ENCODE measurements around the gene TSPAN32.

The TSPAN32 gene

GRCh38 chr11:2311353-2312133, 9.7 kb downstream of the TSPAN32 start:
- no peak overlapping the region for H3K4me3 ChIP-seq (ENCODE audit: low read length)
- H2BK120ac ChIP-seq (ENCODE audit: low read depth, low read length), result no peak overlapping the region
- H4K5ac ChIP-seq (ENCODE audit: low read length), result no peak overlapping the region
- H3K23ac ChIP-seq (ENCODE audit: low read length), result no peak overlapping the region
- no peaks in the 10 kb centered on the region for H3K79me2 ChIP-seq (ENCODE audit: control insufficient read depth, insufficient read depth, low read length)
- WGBS (ENCODE audit: extremely low coverage, insufficient coverage, low lambda C conversion rate), result no CpG with 5 or more reads among the region's 21 CpGs
- no peak overlapping the region for H4K8ac ChIP-seq (ENCODE audit: low read depth, low read length)
- H3K79me1 ChIP-seq (ENCODE audit: low read length), result no peaks in the 10 kb centered on the region
- H2AK5ac ChIP-seq (ENCODE audit: low read length), result no peak overlapping the region
- no peak overlapping the region for H3K4ac ChIP-seq (ENCODE audit: low read depth, low read length)
- H3K4me1 ChIP-seq (ENCODE audit: control insufficient read depth, low read depth, low read length), result no peaks in the 10 kb centered on the region
- H3K56ac ChIP-seq (ENCODE audit: low read length), result no peak overlapping the region
- H3K27ac ChIP-seq (ENCODE audit: low read depth, low read length), result no peak overlapping the region
- DNase-seq, result no peak
- no peak overlapping the region for H3K18ac ChIP-seq (ENCODE audit: low read length)
- H3K9ac ChIP-seq (ENCODE audit: low read length), result no peak overlapping the region
- H3K4me2 ChIP-seq (ENCODE audit: low read length), result no peak overlapping the region
- H2BK15ac ChIP-seq (replicated peaks; ENCODE audit: low read depth), result no peak overlapping the region
- H3K27me3 ChIP-seq (ENCODE audit: insufficient read depth, low read length, poor library complexity), result no peaks in the 10 kb centered on the region
- no peaks in the 10 kb centered on the region for H3K36me3 ChIP-seq (ENCODE audit: control insufficient read depth, insufficient read depth, low read length)
- H2BK5ac ChIP-seq (ENCODE audit: low read length), result no peak overlapping the region

DNA sequence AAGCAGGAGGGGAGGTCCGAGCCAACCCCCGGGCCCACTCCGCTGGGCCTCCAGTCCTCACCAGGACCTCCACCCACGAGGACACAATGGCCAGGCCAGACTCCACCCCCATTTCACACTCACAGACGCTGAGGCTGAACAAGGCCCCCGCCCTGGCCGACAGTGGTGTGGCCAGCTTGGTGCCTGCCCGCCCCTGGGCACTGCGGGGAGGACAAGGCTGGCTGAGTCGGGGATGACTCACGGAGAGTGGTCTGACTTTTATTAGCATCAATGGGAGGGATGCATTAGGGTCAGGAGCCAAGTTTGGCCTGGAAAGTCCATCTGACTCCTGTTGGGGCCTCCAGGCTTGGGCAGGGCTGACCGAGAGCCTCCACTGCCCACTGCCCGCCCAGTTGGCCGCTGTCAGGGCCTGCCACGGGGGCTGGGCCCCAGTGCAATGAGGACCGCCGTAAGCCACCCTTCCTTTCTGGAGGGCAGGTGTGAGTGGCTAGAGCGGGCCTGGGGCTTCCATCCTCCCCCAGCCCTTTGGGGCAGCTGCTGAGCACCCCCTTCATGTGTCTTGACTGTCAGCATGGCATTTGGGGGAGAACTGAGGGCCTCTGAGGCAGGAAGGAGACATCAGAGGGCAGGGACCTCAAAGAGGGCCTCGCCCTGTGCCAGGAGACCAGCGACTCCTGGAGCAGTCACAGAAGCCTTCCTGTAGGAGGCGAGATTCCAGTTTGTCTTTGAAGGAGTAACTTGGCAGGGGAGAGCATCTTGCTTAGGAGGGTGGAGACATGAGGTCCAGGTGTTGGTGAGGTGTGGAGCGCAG, 10.6 kb downstream of the TSPAN32 start:
- Histone ChIP-seq H3K23ac (ENCODE audit: low read length) (no peak overlapping the region), H2BK5ac (ENCODE audit: low read length) (no peak overlapping the region), H3K4ac (ENCODE audit: low read depth, low read length) (no peak overlapping the region), H3K9ac (ENCODE audit: low read length) (no peak overlapping the region), H2AK5ac (ENCODE audit: low read length) (no peak overlapping the region), H3K27ac (ENCODE audit: low read depth, low read length) (no peak overlapping the region), H4K8ac (ENCODE audit: low read depth, low read length) (no peak overlapping the region), H3K4me2 (ENCODE audit: low read length) (no peak overlapping the region), H3K36me3 (ENCODE audit: control insufficient read depth, insufficient read depth, low read length) (no peaks in the 10 kb centered on the region), H3K56ac (ENCODE audit: low read length) (no peak overlapping the region), H2BK120ac (ENCODE audit: low read depth, low read length) (no peak overlapping the region), H3K79me2 (ENCODE audit: control insufficient read depth, insufficient read depth, low read length) (no peaks in the 10 kb centered on the region), H3K4me1 (ENCODE audit: control insufficient read depth, low read depth, low read length) (no peaks in the 10 kb centered on the region), H4K5ac (ENCODE audit: low read length) (no peak overlapping the region), H3K4me3 (ENCODE audit: low read length) (no peak overlapping the region), H3K27me3 (ENCODE audit: insufficient read depth, low read length, poor library complexity) (no peaks in the 10 kb centered on the region), H2BK15ac (replicated peaks; ENCODE audit: low read depth) (no peak overlapping the region), H3K18ac (ENCODE audit: low read length) (no peak overlapping the region), H3K79me1 (ENCODE audit: low read length) (no peaks in the 10 kb centered on the region)
- WGBS (ENCODE audit: extremely low coverage, insufficient coverage, low lambda C conversion rate), result no CpG with 5 or more reads among the region's 22 CpGs
- no peak for DNase-seq

DNA sequence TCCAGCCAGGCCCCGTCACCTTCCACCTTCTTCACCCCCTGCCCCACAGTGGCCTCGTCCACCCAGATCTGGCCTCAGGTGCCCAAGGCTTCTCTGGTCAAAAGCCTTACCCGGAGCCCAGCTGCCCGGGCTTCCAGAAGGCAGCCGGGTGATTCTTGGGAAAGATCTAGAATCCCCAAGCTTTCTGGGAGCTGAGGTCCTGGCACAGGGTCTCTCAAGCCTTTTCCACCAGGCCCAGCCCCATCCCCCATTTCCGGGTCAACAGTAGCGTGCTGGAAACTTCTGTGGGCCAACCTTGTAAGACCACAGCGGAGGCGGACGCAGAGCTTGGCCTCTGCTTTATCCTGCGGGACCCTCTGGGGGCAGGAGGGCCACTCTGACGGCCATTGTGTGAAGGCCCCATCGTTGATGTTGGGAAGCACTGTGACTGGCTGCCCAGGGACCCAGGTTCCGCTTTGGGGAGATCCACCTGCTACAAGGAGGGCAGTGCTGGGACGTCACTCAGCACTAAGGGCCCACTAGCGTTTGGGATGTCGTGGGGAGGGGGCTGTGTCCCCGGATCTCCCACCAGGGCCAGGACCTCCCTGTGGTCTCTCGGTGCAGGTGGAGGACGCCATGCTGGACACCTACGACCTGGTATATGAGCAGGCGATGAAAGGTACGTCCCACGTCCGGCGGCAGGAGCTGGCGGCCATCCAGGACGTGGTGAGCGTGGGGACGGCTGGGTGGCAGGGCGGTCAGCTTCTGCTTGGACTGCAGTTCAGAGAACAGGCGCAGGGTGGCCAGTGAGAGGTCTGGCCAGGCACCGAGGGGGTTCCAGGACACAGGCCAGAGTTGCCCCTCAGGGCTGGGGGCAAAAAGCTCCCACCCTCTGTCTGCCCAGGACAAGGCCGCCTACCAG, 11.5 kb downstream of the TSPAN32 start:
- no peak overlapping the region for H2BK15ac ChIP-seq (replicated peaks; ENCODE audit: low read depth)
- no peak overlapping the region for H2BK120ac ChIP-seq (ENCODE audit: low read depth, low read length)
- H3K4me3 ChIP-seq (ENCODE audit: low read length), result no peak overlapping the region
- no peaks in the 10 kb centered on the region for H3K4me1 ChIP-seq (ENCODE audit: control insufficient read depth, low read depth, low read length)
- no peaks in the 10 kb centered on the region for H3K79me2 ChIP-seq (ENCODE audit: control insufficient read depth, insufficient read depth, low read length)
- H4K8ac ChIP-seq (ENCODE audit: low read depth, low read length), result no peak overlapping the region
- H3K79me1 ChIP-seq (ENCODE audit: low read length), result no peaks in the 10 kb centered on the region
- H3K27ac ChIP-seq (ENCODE audit: low read depth, low read length), result no peak overlapping the region
- H3K4me2 ChIP-seq (ENCODE audit: low read length), result no peak overlapping the region
- H3K18ac ChIP-seq (ENCODE audit: low read length), result no peak overlapping the region
- H3K23ac ChIP-seq (ENCODE audit: low read length), result no peak overlapping the region
- no peak for DNase-seq
- no CpG with 5 or more reads among the region's 34 CpGs for WGBS (ENCODE audit: extremely low coverage, insufficient coverage, low lambda C conversion rate)
- no peaks in the 10 kb centered on the region for H3K36me3 ChIP-seq (ENCODE audit: control insufficient read depth, insufficient read depth, low read length)
- no peak overlapping the region for H3K4ac ChIP-seq (ENCODE audit: low read depth, low read length)
- no peak overlapping the region for H2BK5ac ChIP-seq (ENCODE audit: low read length)
- H2AK5ac ChIP-seq (ENCODE audit: low read length), result no peak overlapping the region
- no peak overlapping the region for H3K9ac ChIP-seq (ENCODE audit: low read length)
- no peaks in the 10 kb centered on the region for H3K27me3 ChIP-seq (ENCODE audit: insufficient read depth, low read length, poor library complexity)
- H3K56ac ChIP-seq (ENCODE audit: low read length), result no peak overlapping the region
- no peak overlapping the region for H4K5ac ChIP-seq (ENCODE audit: low read length)

GRCh38 chr11:2314136-2314524, 12.3 kb downstream of the TSPAN32 start:
- Histone ChIP-seq H4K8ac (ENCODE audit: low read depth, low read length) (no peak overlapping the region), H3K4me3 (ENCODE audit: low read length) (no peak overlapping the region), H3K79me2 (ENCODE audit: control insufficient read depth, insufficient read depth, low read length) (no peaks in the 10 kb centered on the region), H4K5ac (ENCODE audit: low read length) (no peak overlapping the region), H3K18ac (ENCODE audit: low read length) (no peak overlapping the region), H3K27me3 (ENCODE audit: insufficient read depth, low read length, poor library complexity) (no peaks in the 10 kb centered on the region), H3K4me2 (ENCODE audit: low read length) (no peak overlapping the region), H3K23ac (ENCODE audit: low read length) (no peak overlapping the region), H2BK5ac (ENCODE audit: low read length) (no peak overlapping the region), H3K9ac (ENCODE audit: low read length) (no peak overlapping the region), H3K4me1 (ENCODE audit: control insufficient read depth, low read depth, low read length) (no peaks in the 10 kb centered on the region), H2BK15ac (replicated peaks; ENCODE audit: low read depth) (no peak overlapping the region), H2BK120ac (ENCODE audit: low read depth, low read length) (no peak overlapping the region), H2AK5ac (ENCODE audit: low read length) (no peak overlapping the region), H3K56ac (ENCODE audit: low read length) (no peak overlapping the region), H3K27ac (ENCODE audit: low read depth, low read length) (no peak overlapping the region), H3K36me3 (ENCODE audit: control insufficient read depth, insufficient read depth, low read length) (no peaks in the 10 kb centered on the region), H3K79me1 (ENCODE audit: low read length) (no peaks in the 10 kb centered on the region), H3K4ac (ENCODE audit: low read depth, low read length) (no peak overlapping the region)
- no peak for DNase-seq
- WGBS (ENCODE audit: extremely low coverage, insufficient coverage, low lambda C conversion rate), result no CpG with 5 or more reads among the region's 7 CpGs

DNA sequence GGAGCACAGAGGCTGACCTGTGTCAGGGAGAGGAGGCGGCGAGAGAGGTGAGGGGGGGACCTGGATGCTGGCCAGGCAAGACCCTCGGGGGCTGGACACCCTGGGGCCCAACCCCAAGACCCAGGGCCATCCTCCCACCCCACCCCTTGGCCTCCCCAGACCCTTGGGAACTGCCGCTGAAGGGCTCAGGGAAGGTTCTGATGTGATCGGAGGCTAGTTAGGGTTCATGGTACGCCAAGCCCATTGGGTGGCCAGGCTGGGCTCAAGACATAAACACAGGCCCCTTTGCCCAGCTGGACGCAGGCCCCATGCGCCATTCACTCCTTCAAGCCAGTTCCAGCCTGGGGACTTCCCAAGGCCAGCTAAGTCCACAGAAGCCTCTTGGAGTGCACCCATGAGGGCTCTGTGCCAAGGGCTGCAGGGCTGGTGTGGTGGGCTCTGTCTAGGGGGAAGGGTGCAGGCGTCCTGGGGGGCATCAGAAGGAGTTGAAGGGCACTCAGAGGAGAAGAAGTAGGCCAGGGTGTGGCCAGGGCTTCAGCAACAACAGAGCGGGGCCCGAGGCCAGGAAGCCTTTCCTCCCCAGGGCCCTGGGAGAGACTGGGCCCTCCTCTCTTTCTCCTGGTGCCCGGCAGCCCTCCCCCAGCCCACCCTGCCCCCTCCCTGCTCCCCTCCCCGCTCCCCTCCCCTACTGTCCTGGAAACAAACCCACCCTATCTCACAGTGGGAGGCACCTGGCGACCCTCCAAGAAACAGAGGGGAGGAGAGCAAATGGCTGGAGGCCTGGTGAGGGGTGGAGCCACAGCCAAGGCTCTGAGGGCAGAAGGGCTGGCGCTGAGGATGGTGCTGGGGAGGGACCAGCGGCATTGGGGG, 12.9 kb downstream of the TSPAN32 start:
- no peaks in the 10 kb centered on the region for H3K36me3 ChIP-seq (ENCODE audit: control insufficient read depth, insufficient read depth, low read length)
- no peak overlapping the region for H2BK120ac ChIP-seq (ENCODE audit: low read depth, low read length)
- no peaks in the 10 kb centered on the region for H3K79me1 ChIP-seq (ENCODE audit: low read length)
- H3K27ac ChIP-seq (ENCODE audit: low read depth, low read length), result no peak overlapping the region
- no peak overlapping the region for H3K4me3 ChIP-seq (ENCODE audit: low read length)
- H3K79me2 ChIP-seq (ENCODE audit: control insufficient read depth, insufficient read depth, low read length), result no peaks in the 10 kb centered on the region
- H3K4me2 ChIP-seq (ENCODE audit: low read length), result no peak overlapping the region
- no peak overlapping the region for H2BK5ac ChIP-seq (ENCODE audit: low read length)
- no peak overlapping the region for H3K56ac ChIP-seq (ENCODE audit: low read length)
- no peak overlapping the region for H3K23ac ChIP-seq (ENCODE audit: low read length)
- H3K18ac ChIP-seq (ENCODE audit: low read length), result no peak overlapping the region
- no peak overlapping the region for H2BK15ac ChIP-seq (replicated peaks; ENCODE audit: low read depth)
- WGBS (ENCODE audit: extremely low coverage, insufficient coverage, low lambda C conversion rate), result no CpG with 5 or more reads among the region's 16 CpGs
- H3K27me3 ChIP-seq (ENCODE audit: insufficient read depth, low read length, poor library complexity), result no peaks in the 10 kb centered on the region
- no peak overlapping the region for H3K9ac ChIP-seq (ENCODE audit: low read length)
- H4K8ac ChIP-seq (ENCODE audit: low read depth, low read length), result no peak overlapping the region
- no peak overlapping the region for H3K4ac ChIP-seq (ENCODE audit: low read depth, low read length)
- no peak for DNase-seq
- no peak overlapping the region for H4K5ac ChIP-seq (ENCODE audit: low read length)
- no peaks in the 10 kb centered on the region for H3K4me1 ChIP-seq (ENCODE audit: control insufficient read depth, low read depth, low read length)
- no peak overlapping the region for H2AK5ac ChIP-seq (ENCODE audit: low read length)
